PC-3 (cell line): ENCODE measurements around the gene HPCA.

Source experiments
- EZH2 ChIP-seq: fragments of 300-600 bp; sonication (generic); IDR thresholded peaks from one replicate; pipeline ENCODE4 v1.6.1; 2017; ENCODE audit warnings: antibody characterized with exemption, mild to moderate bottlenecking, low read length; ENCODE audit not compliant: unreplicated experiment
- TF ChIP-seq, protein P1 (sequence below): fragments of 300-600 bp; sonication (generic); conservative IDR thresholded peaks from 2 replicates; pipeline ENCODE4 v1.5.1; 2017; ENCODE audit warnings: antibody characterized with exemption, low read depth, mild to moderate bottlenecking, low read length

DNA sequence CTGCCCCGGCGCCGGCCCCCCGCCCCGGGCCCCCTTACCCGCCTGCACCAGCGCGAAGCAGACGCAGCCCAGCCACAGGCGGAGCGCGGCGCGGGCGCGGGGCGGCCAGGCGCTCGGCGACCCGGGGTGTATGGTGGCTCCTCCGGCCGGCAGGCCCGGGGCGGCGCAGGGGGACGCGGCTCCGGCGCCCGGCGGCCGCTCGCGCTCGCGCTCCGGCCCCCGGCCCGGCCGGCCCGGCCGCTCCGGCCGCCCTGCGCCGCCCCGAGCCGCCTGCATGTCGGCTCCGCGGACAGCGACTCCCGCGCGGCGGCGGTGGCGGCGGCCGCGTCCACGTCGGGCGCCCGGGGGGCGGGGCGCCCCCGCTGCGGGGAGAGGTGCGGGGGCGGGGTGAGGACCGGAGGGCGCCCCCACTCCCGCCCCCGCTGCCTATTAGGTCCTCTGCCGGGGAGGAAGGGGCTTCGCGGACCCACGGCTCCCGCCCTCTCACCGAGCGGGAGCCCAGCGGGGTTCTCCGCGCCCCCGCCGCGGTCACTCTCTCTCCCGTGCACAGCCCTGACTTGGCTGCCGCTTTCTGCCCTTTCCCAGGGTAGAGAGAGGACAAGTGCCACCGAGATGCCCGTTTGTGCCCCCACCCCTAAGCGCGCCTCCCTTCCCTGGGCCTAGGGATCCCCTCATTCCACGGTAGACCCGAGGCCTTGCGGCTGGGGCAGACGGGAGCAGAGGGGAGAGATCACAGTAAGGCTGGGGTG lies 15.5 kb upstream of the HPCA start, which contains the start of gene FNDC5:
- TF ChIP-seq, protein P1, sequence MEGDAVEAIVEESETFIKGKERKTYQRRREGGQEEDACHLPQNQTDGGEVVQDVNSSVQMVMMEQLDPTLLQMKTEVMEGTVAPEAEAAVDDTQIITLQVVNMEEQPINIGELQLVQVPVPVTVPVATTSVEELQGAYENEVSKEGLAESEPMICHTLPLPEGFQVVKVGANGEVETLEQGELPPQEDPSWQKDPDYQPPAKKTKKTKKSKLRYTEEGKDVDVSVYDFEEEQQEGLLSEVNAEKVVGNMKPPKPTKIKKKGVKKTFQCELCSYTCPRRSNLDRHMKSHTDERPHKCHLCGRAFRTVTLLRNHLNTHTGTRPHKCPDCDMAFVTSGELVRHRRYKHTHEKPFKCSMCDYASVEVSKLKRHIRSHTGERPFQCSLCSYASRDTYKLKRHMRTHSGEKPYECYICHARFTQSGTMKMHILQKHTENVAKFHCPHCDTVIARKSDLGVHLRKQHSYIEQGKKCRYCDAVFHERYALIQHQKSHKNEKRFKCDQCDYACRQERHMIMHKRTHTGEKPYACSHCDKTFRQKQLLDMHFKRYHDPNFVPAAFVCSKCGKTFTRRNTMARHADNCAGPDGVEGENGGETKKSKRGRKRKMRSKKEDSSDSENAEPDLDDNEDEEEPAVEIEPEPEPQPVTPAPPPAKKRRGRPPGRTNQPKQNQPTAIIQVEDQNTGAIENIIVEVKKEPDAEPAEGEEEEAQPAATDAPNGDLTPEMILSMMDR: no peak
- TF ChIP-seq EZH2: peak; percentile 48
